Caki2 (cell line): ENCODE measurements around the gene KCNK17. TPM values are rescaled to one million over a fixed set of nuclear protein-coding genes. Genes with fewer than 3 reads are reported as not detected.
"Not testable (repeated sequence)": the region's sequence is repeated elsewhere in the genome, so short reads cannot be mapped to it uniquely, and the experiment has no call there.

Experiments
- DNase-seq: peaks from one replicate; pipeline ENCODE4 v3.0.0-alpha.2; 2015; ENCODE audit warnings: low read depth
- in situ Hi-C: cut with HindIII; loops from 2 replicates; pipeline ENCODE4 v1.10.0; 2016; ENCODE audit warnings: low sequenced_read_pairs, low pct_unique_long_range_greater_than_20kb, mixed read lengths
- total RNA-seq: library from RNA; depleted of rRNA; stranded (reverse); fragments of >200 nt; shearing (Covaris generic); gene quantifications from 2 replicates; pipeline ENCODE4 v1.2.3, GENCODE V29; 2014; ENCODE audit warnings: low replicate concordance

The KCNK17 gene
- total RNA-seq, 1 experiment from 2014 or later, result not detected

GRCh38 chr6:39310542-39310941 lies 3.7 kb downstream of the KCNK17 start:
- in situ Hi-C loops, result no loop called here
- no peak for DNase-seq

- peak; percentile 42 for DNase-seq
- in situ Hi-C loops, result no loop called here
Measured at GRCh38 chr6:39309942-39310531, 4.2 kb downstream of the KCNK17 start.

- in situ Hi-C loops, result no loop called here
- no peak for DNase-seq
Measured at GRCh38 chr6:39307462-39307861, 6.8 kb downstream of the KCNK17 start.

GRCh38 chr6:39304951-39305350 lies 9.3 kb downstream of the KCNK17 start:
- DNase-seq, result no peak
- in situ Hi-C loops, result no loop called here

- in situ Hi-C loops, result no loop called here
- DNase-seq, result no peak
Measured at GRCh38 chr6:39303425-39304153, 10.6 kb downstream of the KCNK17 start.

- peak; percentile 63 for DNase-seq
- in situ Hi-C loops, result no loop called here
Measured at GRCh38 chr6:39302669-39303424, 11.4 kb downstream of the KCNK17 start.

GRCh38 chr6:39302011-39302410 lies 12.2 kb downstream of the KCNK17 start:
- in situ Hi-C loops, result no loop called here
- no peak for DNase-seq

GRCh38 chr6:39301606-39302005 lies 12.6 kb downstream of the KCNK17 start:
- DNase-seq, result no peak
- in situ Hi-C loops, result no loop called here

- no peak for DNase-seq
- in situ Hi-C loops, result no loop called here
Measured at GRCh38 chr6:39300739-39301138, 13.5 kb downstream of the KCNK17 start.

GRCh38 chr6:39298061-39298460 lies 16.2 kb downstream of the KCNK17 start:
- in situ Hi-C loops, result no loop called here
- no peak for DNase-seq

GRCh38 chr6:39296745-39297640 lies 17.2 kb downstream of the KCNK17 start:
- in situ Hi-C loops, result no loop called here
- DNase-seq, result no peak

- in situ Hi-C loops, result no loop called here
- DNase-seq, result no peak
Measured at GRCh38 chr6:39295611-39296011, 18.6 kb downstream of the KCNK17 start.

GRCh38 chr6:39294899-39295298 lies 19.3 kb downstream of the KCNK17 start:
- in situ Hi-C loops, result no loop called here
- DNase-seq, result no peak

GRCh38 chr6:39294133-39294532 lies 20.1 kb downstream of the KCNK17 start:
- in situ Hi-C loops, result no loop called here
- DNase-seq, result no peak

GRCh38 chr6:39292637-39293036 lies 21.6 kb downstream of the KCNK17 start:
- in situ Hi-C loops, result no loop called here
- no peak for DNase-seq

GRCh38 chr6:39289490-39289889 lies 24.7 kb downstream of the KCNK17 start:
- no peak for DNase-seq
- in situ Hi-C loops, result no loop called here

GRCh38 chr6:39287601-39288000 lies 26.6 kb downstream of the KCNK17 start:
- in situ Hi-C loops, result no loop called here
- DNase-seq, result no peak

- in situ Hi-C loops, result not testable (repeated sequence)
Measured at GRCh38 chr6:39286596-39286995, 27.6 kb downstream of the KCNK17 start.

More at GRCh38 chr6:39286596-39286995, 27.6 kb downstream of the KCNK17 start:
- DNase-seq, result not testable (repeated sequence)
